IPS-NIHi11 (cell line): Measurements from ENCODE around the gene HAGH.

Experiments
- DNase-seq: peaks from one replicate; pipeline ENCODE4 v3.0.0; 2012; ENCODE audit warnings: mixed read lengths, low spot score

HAGH gene

DNA sequence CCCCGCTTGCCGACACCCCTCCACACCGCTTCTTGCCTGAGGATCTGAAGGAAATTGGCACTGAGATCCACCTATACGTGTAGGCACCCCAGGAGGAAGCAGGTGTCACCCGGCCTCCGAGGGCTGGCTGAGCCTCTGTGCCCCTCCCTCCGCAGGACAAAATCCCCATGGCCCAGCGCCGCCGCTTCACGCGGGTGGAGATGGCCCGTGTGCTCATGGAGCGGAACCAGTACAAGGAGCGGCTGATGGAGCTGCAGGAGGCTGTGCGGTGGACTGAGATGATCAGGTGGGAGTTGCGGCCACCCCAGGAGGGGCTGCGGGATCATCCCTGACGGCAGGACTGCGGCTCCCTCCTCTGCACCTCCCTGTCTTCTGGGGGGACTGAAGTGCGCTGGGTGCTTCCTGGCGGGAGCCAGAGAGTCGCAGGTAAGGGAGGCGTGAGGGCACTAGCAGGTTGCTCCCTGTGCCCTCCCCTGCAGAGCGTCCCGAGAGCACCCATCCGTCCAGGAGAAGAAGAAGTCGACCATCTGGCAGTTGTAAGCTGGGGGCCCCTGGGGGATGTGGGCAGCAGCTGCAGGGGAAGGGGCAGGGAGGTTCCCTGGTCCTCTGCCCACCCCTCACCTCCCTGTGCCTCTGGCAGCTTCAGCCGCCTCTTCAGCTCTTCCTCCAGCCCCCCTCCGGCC is 64.3 kb downstream of the HAGH start:
- DNase-seq = no peak

- DNase-seq = no peak
These were observed 64.9 kb downstream of the HAGH start for GRCh38 chr16:1761751-1762150.

DNA sequence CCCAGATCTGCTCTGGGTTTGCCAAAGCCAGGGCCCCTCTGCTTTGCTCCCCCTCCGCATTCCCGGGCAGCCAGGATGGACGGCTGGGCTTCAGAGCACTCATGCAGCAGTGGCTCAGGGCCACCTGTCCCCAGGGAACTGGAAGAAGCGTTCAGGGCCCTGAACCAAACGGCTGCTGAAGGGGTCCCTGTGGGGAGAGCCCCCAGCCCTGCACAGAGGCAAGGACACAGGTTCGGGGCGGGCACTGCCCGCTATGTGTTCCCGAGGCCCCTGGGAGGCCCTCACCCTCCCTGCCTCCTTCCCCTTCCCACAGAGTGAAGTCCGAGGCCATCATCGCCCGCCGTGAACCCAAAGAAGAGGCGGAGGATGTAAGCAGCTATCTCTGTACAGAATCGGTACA is 65.7 kb downstream of the HAGH start:
- no peak for DNase-seq

- DNase-seq = no peak
These were observed 67.1 kb downstream of the HAGH start for GRCh38 chr16:1759511-1759910.

GRCh38 chr16:1758923-1759322 is 67.7 kb downstream of the HAGH start:
- DNase-seq = no peak

GRCh38 chr16:1757714-1758461 is 68.7 kb downstream of the HAGH start:
- no peak for DNase-seq
